HG02623 (cell line): Measurements from ENCODE around the gene PRKCE.

Experiments
- ATAC-seq: cut with Tn5 transposase; IDR thresholded peaks from one replicate; pipeline ENCODE4 v1.9.1; 2021; ENCODE audit warnings: moderate library complexity; ENCODE audit not compliant: unreplicated experiment

PRKCE gene

GRCh38 chr2:45802499-45803138 lies 151.1 kb downstream of the PRKCE start:
- no peak for ATAC-seq

- no peak for ATAC-seq
Measured at GRCh38 chr2:45804987-45805755, 153.7 kb downstream of the PRKCE start.

- no peak for ATAC-seq
Measured at GRCh38 chr2:45806563-45807358, 155.3 kb downstream of the PRKCE start.

GRCh38 chr2:45808294-45808800 lies 156.9 kb downstream of the PRKCE start:
- no peak for ATAC-seq

GRCh38 chr2:45809205-45809604 lies 157.7 kb downstream of the PRKCE start:
- ATAC-seq, result no peak

GRCh38 chr2:45812011-45812500 lies 160.6 kb downstream of the PRKCE start:
- ATAC-seq, result no peak

GRCh38 chr2:45813003-45813941 lies 161.8 kb downstream of the PRKCE start:
- ATAC-seq, result no peak

- ATAC-seq, result no peak
Measured at GRCh38 chr2:45814488-45814887, 163.0 kb downstream of the PRKCE start.

- ATAC-seq, result no peak
Measured at GRCh38 chr2:45814951-45815621, 163.6 kb downstream of the PRKCE start.

- no peak for ATAC-seq
Measured at GRCh38 chr2:45816272-45816671, 164.8 kb downstream of the PRKCE start.

GRCh38 chr2:45818591-45818990 lies 167.1 kb downstream of the PRKCE start:
- ATAC-seq, result no peak

- no peak for ATAC-seq
Measured at GRCh38 chr2:45820048-45820447, 168.6 kb downstream of the PRKCE start.

- no peak for ATAC-seq
Measured at GRCh38 chr2:45821558-45822271, 170.2 kb downstream of the PRKCE start.

- ATAC-seq, result no peak
Measured at GRCh38 chr2:45822272-45822630, 170.8 kb downstream of the PRKCE start.

GRCh38 chr2:45823723-45824206 lies 172.3 kb downstream of the PRKCE start:
- ATAC-seq, result no peak

- no peak for ATAC-seq
Measured at GRCh38 chr2:45825001-45825651, 173.7 kb downstream of the PRKCE start.

- no peak for ATAC-seq
Measured at GRCh38 chr2:45826460-45826859, 175.0 kb downstream of the PRKCE start.

GRCh38 chr2:45826884-45827635 lies 175.6 kb downstream of the PRKCE start:
- ATAC-seq, result no peak
